GM19452 (cell line): Measurements from ENCODE around the gene PXMP4.
A peak's percentile ranks its signal among the peaks of the same experiment; 100 is the strongest.
"Not testable (repeated sequence)": the region's sequence is repeated elsewhere in the genome, so short reads cannot be mapped to it uniquely, and the experiment has no call there.

Experiments used
- ATAC-seq: cut with Tn5 transposase; IDR thresholded peaks from one replicate; pipeline ENCODE4 v1.9.1; 2021; ENCODE audit not compliant: unreplicated experiment

PXMP4 gene, protein sequence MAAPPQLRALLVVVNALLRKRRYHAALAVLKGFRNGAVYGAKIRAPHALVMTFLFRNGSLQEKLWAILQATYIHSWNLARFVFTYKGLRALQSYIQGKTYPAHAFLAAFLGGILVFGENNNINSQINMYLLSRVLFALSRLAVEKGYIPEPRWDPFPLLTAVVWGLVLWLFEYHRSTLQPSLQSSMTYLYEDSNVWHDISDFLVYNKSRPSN

DNA sequence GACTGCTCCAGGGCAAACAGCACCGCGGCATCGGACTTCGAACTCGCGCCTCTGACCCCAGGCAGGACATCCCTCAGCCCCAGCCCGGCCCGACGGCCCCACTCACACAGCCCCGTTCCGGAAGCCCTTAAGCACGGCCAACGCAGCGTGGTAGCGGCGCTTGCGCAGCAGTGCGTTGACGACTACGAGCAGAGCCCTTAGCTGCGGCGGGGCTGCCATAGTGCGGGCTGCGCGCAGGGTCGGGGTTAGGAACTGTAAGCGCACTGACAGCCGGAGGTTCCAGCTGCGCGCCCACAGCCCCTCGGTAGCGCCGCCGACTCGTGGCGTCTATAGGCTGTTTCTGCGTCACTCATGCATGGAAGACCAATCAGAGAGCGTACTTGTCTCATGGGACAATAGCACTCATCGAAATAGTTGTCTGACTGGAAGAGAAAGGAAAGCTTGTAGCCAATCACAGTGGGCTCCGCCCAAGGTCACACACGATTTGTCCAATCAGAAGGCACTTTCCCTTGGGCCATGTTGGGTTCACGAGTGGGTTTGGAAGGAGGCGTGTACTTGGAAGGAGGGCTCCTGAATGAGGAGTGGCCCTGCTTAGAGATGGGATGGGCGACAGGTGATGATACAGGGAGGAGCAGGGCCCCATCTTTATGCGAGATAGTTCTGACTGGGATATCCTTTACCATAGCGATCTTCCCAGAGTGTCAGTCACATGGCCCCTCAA is at the start of gene PXMP4:
PXMP4 (minus strand) TSS at position 322 of the 721 bp plus-strand sequence; CDS start at position 219, 103 bp downstream.
- ATAC-seq: peak; percentile 89

GRCh38 chr20:33769043-33769442 is 48.9 kb upstream of the PXMP4 start:
- ATAC-seq: no peak

DNA sequence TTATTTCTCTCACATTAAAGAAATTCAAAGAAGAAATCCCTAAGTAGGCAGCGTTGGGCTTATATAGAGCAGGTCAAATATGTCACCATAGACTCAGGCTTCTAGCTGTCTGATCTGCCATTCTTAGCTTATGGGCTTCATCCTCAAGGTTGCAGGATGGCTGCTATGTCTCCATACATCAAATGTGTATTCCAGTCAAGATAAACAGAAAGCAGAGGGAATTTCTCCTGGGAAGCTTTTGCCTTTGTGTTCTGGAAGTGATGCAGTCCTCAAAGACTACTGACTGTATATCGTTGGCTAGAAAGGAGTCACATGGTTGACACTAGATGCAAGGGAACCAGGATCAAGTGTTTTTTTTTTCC is 47.6 kb upstream of the PXMP4 start:
- no peak for ATAC-seq

- no peak for ATAC-seq
These were observed 46.6 kb upstream of the PXMP4 start for GRCh38 chr20:33766686-33767085.

- ATAC-seq: no peak
These were observed 45.5 kb upstream of the PXMP4 start for GRCh38 chr20:33765592-33765991.

- no peak for ATAC-seq
These were observed 45.0 kb upstream of the PXMP4 start for GRCh38 chr20:33765099-33765498.

DNA sequence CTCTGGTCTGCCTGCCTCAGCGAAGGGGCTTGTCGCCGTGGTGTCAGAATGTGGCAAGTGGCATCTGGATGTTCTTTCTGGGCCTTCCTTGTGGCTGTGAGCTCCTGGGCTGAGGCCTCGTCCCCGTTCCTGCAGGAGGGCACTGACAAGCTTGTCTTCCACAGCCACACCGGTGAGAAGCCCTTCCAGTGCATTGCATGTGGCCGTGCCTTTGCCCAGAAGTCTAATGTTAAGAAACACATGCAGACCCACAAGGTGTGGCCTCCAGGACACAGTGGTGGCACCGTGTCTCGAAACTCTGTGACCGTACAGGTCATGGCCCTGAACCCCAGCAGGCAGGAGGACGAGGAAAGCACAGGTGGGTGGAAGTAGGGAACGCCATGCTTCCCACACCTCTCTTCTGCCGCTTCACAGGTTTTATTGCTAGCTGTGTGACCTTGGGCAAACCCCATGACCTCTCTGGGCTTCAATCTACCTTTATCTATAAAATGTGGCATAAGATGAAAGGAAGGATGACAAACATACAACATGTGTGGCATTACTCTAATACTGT is 41.7 kb upstream of the PXMP4 start:
- no peak for ATAC-seq

GRCh38 chr20:33757458-33757857 is 37.3 kb upstream of the PXMP4 start:
- no peak for ATAC-seq

DNA sequence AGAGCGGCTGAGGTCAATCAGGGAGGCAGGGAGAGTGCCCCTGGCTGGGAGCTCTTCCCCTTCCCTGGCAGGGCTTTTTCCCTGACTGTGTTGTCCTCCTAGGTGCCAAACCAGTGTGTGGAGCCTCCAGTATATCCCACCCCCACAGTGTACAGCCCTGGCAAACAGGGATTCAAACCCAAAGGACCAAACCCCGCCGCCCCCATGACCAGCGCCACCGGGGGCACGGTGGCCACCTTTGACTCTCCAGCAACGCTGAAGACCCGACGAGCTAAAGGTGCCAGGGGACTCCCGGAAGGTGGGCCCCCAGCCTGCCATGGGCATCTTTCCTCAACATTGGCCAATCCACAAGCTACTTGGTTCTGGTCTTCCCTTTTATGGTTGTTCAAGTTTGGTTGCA is 36.9 kb upstream of the PXMP4 start:
- no peak for ATAC-seq

- ATAC-seq: not testable (repeated sequence)
These were observed 35.9 kb upstream of the PXMP4 start for GRCh38 chr20:33755936-33756490.

DNA sequence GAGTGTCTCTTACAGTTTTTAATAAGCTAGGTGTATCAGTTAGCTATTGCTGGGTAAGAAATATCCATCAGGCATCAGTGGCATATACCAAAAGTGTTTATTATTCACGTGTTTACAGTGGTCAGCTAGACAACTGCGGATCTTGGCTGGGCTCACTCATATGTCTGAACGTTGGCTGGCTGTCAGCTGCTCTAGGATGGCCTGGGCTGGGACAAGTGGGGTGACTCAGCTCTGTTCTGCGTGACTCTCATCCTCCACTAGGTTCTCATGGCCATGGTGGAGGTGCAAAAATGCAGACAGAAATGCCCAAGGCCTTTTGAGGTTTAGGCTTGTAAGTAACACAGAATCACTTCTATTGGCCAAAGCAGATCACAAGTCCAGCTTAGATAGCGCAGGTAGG is 33.7 kb upstream of the PXMP4 start:
- ATAC-seq: no peak

- ATAC-seq: no peak
These were observed 33.0 kb upstream of the PXMP4 start for GRCh38 chr20:33753143-33753542.

DNA sequence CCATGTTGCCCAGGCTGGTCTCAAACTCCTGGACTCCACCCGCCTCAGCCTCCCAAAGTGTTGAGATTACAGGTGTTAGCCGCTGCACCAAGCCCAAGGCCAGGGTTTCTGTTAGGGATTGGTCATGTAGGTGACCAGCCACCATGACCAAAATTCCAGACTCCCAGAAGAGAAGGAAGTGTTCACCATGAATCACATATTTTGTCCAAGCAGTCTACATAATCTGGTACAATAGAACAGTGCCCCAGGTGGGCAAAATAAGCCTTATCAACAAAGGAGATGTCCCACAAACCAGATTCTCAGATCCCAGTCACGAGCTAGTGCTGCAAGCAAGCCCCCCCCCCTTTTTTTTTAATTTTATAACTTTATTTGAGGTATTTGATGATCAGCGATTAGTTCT is 31.7 kb upstream of the PXMP4 start:
- ATAC-seq: no peak

GRCh38 chr20:33746325-33746998 is 26.4 kb upstream of the PXMP4 start:
- no peak for ATAC-seq

- ATAC-seq: no peak
These were observed 24.8 kb upstream of the PXMP4 start for GRCh38 chr20:33744773-33745385.

DNA sequence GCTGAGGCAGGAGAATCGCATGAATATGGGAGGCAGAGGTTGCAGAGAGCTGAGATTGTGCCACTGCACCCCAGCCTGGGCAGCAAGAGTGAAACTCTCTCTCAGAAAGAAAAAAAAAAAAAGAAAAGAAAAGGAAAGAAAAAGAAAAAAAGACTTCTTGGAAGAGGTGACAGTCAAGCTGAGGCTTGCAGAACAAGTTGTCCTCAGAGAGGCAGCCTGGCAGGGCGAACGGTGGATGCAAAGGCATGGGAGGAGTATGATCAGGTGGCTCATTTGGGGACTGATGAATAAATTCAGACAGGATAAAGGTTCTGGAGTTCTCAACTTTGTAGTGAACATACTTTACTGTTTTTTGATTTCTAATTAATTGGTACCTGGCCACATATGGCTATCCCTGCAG is 24.1 kb upstream of the PXMP4 start:
- no peak for ATAC-seq

- no peak for ATAC-seq
These were observed 20.1 kb upstream of the PXMP4 start for GRCh38 chr20:33740189-33740588.

DNA sequence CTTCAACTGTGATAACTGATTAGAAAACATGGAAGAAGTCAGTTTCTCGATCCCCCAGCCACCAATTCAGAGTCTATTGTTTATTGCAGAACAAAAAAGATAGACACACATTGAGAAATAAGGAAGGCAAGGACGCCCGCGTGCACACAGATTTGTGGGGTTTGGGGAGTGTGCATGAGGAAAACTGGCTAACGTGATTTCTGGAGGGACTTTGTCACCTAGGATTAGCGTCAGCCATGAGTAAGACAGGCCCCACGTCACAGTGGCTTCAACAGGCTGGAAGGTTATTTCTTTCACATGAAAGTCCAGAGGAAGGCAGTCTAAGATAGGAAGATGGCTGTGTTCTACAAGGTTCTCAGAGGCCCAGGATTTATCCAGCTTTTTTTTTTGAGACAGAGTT is 19.4 kb upstream of the PXMP4 start:
- no peak for ATAC-seq

- no peak for ATAC-seq
These were observed 16.9 kb upstream of the PXMP4 start for GRCh38 chr20:33736962-33737361.

GRCh38 chr20:33733654-33734576 is 13.8 kb upstream of the PXMP4 start:
- no peak for ATAC-seq
